IMR-90 (cell line): ENCODE data around the gene IGSF9B. TPM values are rescaled to one million over a fixed set of nuclear protein-coding genes. Genes with fewer than 3 reads are reported as not detected.

ENCODE experiments used
- ATAC-seq: fragments of 200-7000 bp; cut with Tn5 transposase; 2 replicates; pipeline ENCODE4 v1.9.1; 2020; ENCODE audit warnings: low read depth, mild to moderate bottlenecking, moderate library complexity
- BruUV-seq: library from RNA; stranded (reverse); fragments of 400-500 nt; replicated peaks from 2 replicates; lab custom pipeline; 2021; lab: Mats Ljungman, UMichigan
- CTCF ChIA-PET: fragments of 300-600 bp; formaldehyde crosslinking; extraction: SDS; loops from one replicate; lab custom pipeline; 2021; ENCODE audit warnings: antibody characterized with exemption; lab: Yijun Ruan, JAX
- POLR2A ChIA-PET: fragments of 300-600 bp; sonication (Branson Sonifier 250); formaldehyde crosslinking; loops from one replicate; lab custom pipeline; 2022; ENCODE audit warnings: antibody characterized with exemption; ENCODE audit not compliant: unreplicated experiment; lab: Charles Lee
- DNase-seq: peaks from one replicate; pipeline ENCODE4 v3.0.0; 2013
- H2AFZ ChIP-seq: replicated peaks from 2 replicates; pipeline ENCODE3; 2013; ENCODE audit warnings: low read length, mild to moderate bottlenecking; ENCODE audit not compliant: poor library complexity
- H2AK5ac ChIP-seq: 2 replicates; pipeline ENCODE4 v1.6.1; 2013; ENCODE audit warnings: low read depth, low read length, inconsistent platforms
- H2AK9ac ChIP-seq: replicated peaks from 2 replicates; pipeline ENCODE3; 2013; ENCODE audit warnings: mild to moderate bottlenecking, low read depth, low read length, moderate library complexity; ENCODE audit not compliant: poor library complexity
- H2BK120ac ChIP-seq: 2 replicates; pipeline ENCODE4 v1.6.1; 2013; ENCODE audit warnings: low read depth, low read length, inconsistent platforms
- H2BK15ac ChIP-seq: 3 replicates; pipeline ENCODE4 v1.6.1; 2013; ENCODE audit warnings: low read depth, low read length, inconsistent platforms
- H2BK20ac ChIP-seq: 2 replicates; pipeline ENCODE4 v1.6.1; 2013; ENCODE audit warnings: low read depth, mild to moderate bottlenecking, inconsistent platforms, low read length, moderate library complexity
- H2BK5ac ChIP-seq: 2 replicates; pipeline ENCODE4 v1.6.1; 2013; ENCODE audit warnings: mild to moderate bottlenecking, low read depth, low read length, inconsistent platforms; ENCODE audit not compliant: poor library complexity, severe bottlenecking
- H3K14ac ChIP-seq: replicated peaks from 2 replicates; pipeline ENCODE4 v1.6.1; 2013; ENCODE audit warnings: low read depth, low read length, inconsistent platforms
- H3K18ac ChIP-seq: 2 replicates; pipeline ENCODE4 v1.6.1; 2013; ENCODE audit warnings: low read depth, low read length, control low read depth
- H3K23ac ChIP-seq: 2 replicates; pipeline ENCODE4 v1.6.1; 2013; ENCODE audit warnings: low read depth, low read length, inconsistent platforms
- H3K27ac ChIP-seq: 2 replicates; pipeline ENCODE4 v1.5.1; 2013; ENCODE audit warnings: mild to moderate bottlenecking, control low read depth, low read length; ENCODE audit not compliant: insufficient read depth
- H3K27me3 ChIP-seq: 2 replicates; pipeline ENCODE4 v1.6.1; 2013; ENCODE audit warnings: low read length; ENCODE audit not compliant: control insufficient read depth, insufficient read depth
- H3K36me3 ChIP-seq: 2 replicates; pipeline ENCODE4 v1.6.1; 2013; ENCODE audit warnings: low read length, mixed read lengths; ENCODE audit not compliant: control insufficient read depth, insufficient read depth
- H3K4ac ChIP-seq: 2 replicates; pipeline ENCODE4 v1.6.1; 2013; ENCODE audit warnings: low read depth, low read length, inconsistent platforms
- H3K4me1 ChIP-seq: 2 replicates; pipeline ENCODE4 v1.6.1; 2013; ENCODE audit warnings: low read length, mixed read lengths; ENCODE audit not compliant: control insufficient read depth, insufficient read depth
- H3K4me2 ChIP-seq: 2 replicates; pipeline ENCODE4 v1.6.1; 2013; ENCODE audit warnings: low read depth, mild to moderate bottlenecking, control low read depth, low read length, moderate library complexity
- H3K4me3 ChIP-seq: 2 replicates; pipeline ENCODE4 v1.5.1; 2013; ENCODE audit warnings: low read depth, mild to moderate bottlenecking, control low read depth, low read length, moderate library complexity; ENCODE audit not compliant: insufficient read depth
- H3K56ac ChIP-seq: 2 replicates; pipeline ENCODE4 v1.6.1; 2013; ENCODE audit warnings: low read length, inconsistent platforms; ENCODE audit not compliant: insufficient read depth; ENCODE audit errors: extremely low read depth
- H3K79me1 ChIP-seq, 2 experiments: 2 replicates each; pipeline ENCODE4 v1.6.1; 2013; ENCODE audit warnings: low read length in 2 of 2, inconsistent platforms in 1 of 2, low read depth in 1 of 2
- H3K9ac ChIP-seq: 2 replicates; pipeline ENCODE4 v1.6.1; 2013; ENCODE audit warnings: low read depth, low read length, control low read depth
- H3K9me1 ChIP-seq: 2 replicates; pipeline ENCODE4 v1.6.1; 2013; ENCODE audit warnings: low read length, inconsistent platforms; ENCODE audit not compliant: insufficient read depth
- H3K9me3 ChIP-seq: 2 replicates; pipeline ENCODE4 v1.6.1; 2013; ENCODE audit warnings: low read length; ENCODE audit not compliant: control insufficient read depth, insufficient read depth
- H4K20me1 ChIP-seq: 2 replicates; pipeline ENCODE4 v1.6.1; 2013; ENCODE audit warnings: low read length, inconsistent platforms; ENCODE audit not compliant: insufficient read depth
- H4K5ac ChIP-seq: 2 replicates; pipeline ENCODE4 v1.6.1; 2013; ENCODE audit warnings: mild to moderate bottlenecking, low read depth, low read length, control low read depth
- H4K8ac ChIP-seq, 2 experiments: 2 replicates each; pipeline ENCODE4 v1.6.1; 2013; ENCODE audit warnings: low read depth in 2 of 2, low read length in 2 of 2, control low read depth in 1 of 2, inconsistent platforms in 1 of 2
- H4K91ac ChIP-seq: 2 replicates; pipeline ENCODE4 v1.6.1; 2013; ENCODE audit warnings: low read depth, low read length, inconsistent platforms; ENCODE audit not compliant: insufficient read depth
- BHLHE40 ChIP-seq: fragments of 150-350 bp; IDR thresholded peaks from 2 replicates; pipeline ENCODE4 v1.6.1; 2016; ENCODE audit warnings: mild to moderate bottlenecking, low read depth, low read length
- CEBPB ChIP-seq: IDR thresholded peaks from 2 replicates; pipeline ENCODE4 v1.6.1; 2012; ENCODE audit warnings: low read depth, low read length, improper control_type of control experiment
- CHD1 ChIP-seq: IDR thresholded peaks from 2 replicates; pipeline ENCODE4 v1.6.1; 2012; ENCODE audit warnings: low read depth, low read length, improper control_type of control experiment
- CTCF ChIP-seq: conservative IDR thresholded peaks from 2 replicates; pipeline ENCODE4 v1.5.1; 2012; ENCODE audit warnings: mild to moderate bottlenecking, low read depth, low read length, improper control_type of control experiment
- FOS ChIP-seq: fragments of 150-350 bp; IDR thresholded peaks from 2 replicates; pipeline ENCODE4 v1.6.1; 2016; ENCODE audit warnings: low read depth, low read length
- MAFK ChIP-seq: IDR thresholded peaks from 2 replicates; pipeline ENCODE4 v1.6.1; 2012; ENCODE audit warnings: low read depth, low read length, improper control_type of control experiment
- MAZ ChIP-seq: IDR thresholded peaks from 2 replicates; pipeline ENCODE4 v1.6.1; 2012; ENCODE audit warnings: low read depth, mild to moderate bottlenecking, low read length, improper control_type of control experiment, moderate library complexity, borderline replicate concordance
- MXI1 ChIP-seq: IDR thresholded peaks from 2 replicates; pipeline ENCODE4 v1.6.1; 2012; ENCODE audit warnings: low read depth, mild to moderate bottlenecking, low read length, moderate library complexity, borderline replicate concordance
- NFE2L2 ChIP-seq: fragments of 150-350 bp; IDR thresholded peaks from 2 replicates; pipeline ENCODE4 v1.6.1; 2016; ENCODE audit warnings: low read depth, mild to moderate bottlenecking, low read length
- POLR2A ChIP-seq: IDR thresholded peaks from 2 replicates; pipeline ENCODE4 v1.6.1; 2012; ENCODE audit warnings: mild to moderate bottlenecking, low read depth, low read length
- RAD21 ChIP-seq: IDR thresholded peaks from 2 replicates; pipeline ENCODE4 v1.6.1; 2012; ENCODE audit warnings: low read length, improper control_type of control experiment
- RCOR1 ChIP-seq: IDR thresholded peaks from 2 replicates; pipeline ENCODE4 v1.6.1; 2012; ENCODE audit warnings: mild to moderate bottlenecking, low read length, improper control_type of control experiment; ENCODE audit not compliant: insufficient replicate concordance
- RFX5 ChIP-seq: IDR thresholded peaks from 2 replicates; pipeline ENCODE4 v1.8.0; 2012; ENCODE audit warnings: low read depth, mild to moderate bottlenecking, low read length, moderate library complexity
- SMC3 ChIP-seq: fragments of 150-350 bp; IDR thresholded peaks from 2 replicates; pipeline ENCODE4 v1.6.1; 2016; ENCODE audit warnings: low read depth, mild to moderate bottlenecking, antibody characterized with exemption, low read length, moderate library complexity
- USF2 ChIP-seq: fragments of 150-350 bp; IDR thresholded peaks from 2 replicates; pipeline ENCODE4 v1.6.1; 2017; ENCODE audit warnings: mild to moderate bottlenecking, antibody characterized with exemption, low read length, low read depth
- WGBS, 2 experiments: methylation state at CpG; one replicate each; pipeline versions ENCODE4 v1.1.5 to v1.1.7; 2013; ENCODE audit warnings: missing lambda C conversion rate in 2 of 2; ENCODE audit not compliant: insufficient read length in 1 of 2; ENCODE audit errors: extremely low coverage in 2 of 2; 5-methylcytosine and 5-hydroxymethylcytosine counted together
- dilution Hi-C: fragments of 300-500 bp; cut with HindIII; formaldehyde crosslinking; loops from one replicate; pipeline ENCODE4 v1.14.3; 2018; ENCODE audit warnings: low sequenced_read_pairs; ENCODE audit not compliant: unreplicated experiment
- in situ Hi-C: fragments of 300-500 bp; cut with MboI; formaldehyde crosslinking; loops from 3 replicates; pipeline ENCODE4 v1.14.3; 2019; ENCODE audit warnings: low sequenced_read_pairs, inconsistent platforms, mixed read lengths
- intact Hi-C: fragments of 100-400 bp; cut with micrococcal nuclease; formaldehyde crosslinking; loops from 2 replicates; pipeline ENCODE4 v1.10.0; 2022
- polyA plus RNA-seq, 3 experiments: library from polyadenylated mRNA; depleted of rRNA; stranded (reverse); fragments of >200 nt; gene quantifications; 2 replicates each; pipeline ENCODE4 v1.2.3, GENCODE V29; 2012; ENCODE audit warnings: low replicate concordance in 1 of 3
- total RNA-seq: library from RNA; depleted of rRNA; stranded (reverse); fragments of >200 nt; gene quantifications from 2 replicates; pipeline ENCODE4 v1.2.3, GENCODE V29; 2012

Gene IGSF9B
- total and polyA plus RNA-seq, 2 of the 4 experiments (the other 2 are of a cell fraction): under 0.01 to 0.10 TPM

DNA sequence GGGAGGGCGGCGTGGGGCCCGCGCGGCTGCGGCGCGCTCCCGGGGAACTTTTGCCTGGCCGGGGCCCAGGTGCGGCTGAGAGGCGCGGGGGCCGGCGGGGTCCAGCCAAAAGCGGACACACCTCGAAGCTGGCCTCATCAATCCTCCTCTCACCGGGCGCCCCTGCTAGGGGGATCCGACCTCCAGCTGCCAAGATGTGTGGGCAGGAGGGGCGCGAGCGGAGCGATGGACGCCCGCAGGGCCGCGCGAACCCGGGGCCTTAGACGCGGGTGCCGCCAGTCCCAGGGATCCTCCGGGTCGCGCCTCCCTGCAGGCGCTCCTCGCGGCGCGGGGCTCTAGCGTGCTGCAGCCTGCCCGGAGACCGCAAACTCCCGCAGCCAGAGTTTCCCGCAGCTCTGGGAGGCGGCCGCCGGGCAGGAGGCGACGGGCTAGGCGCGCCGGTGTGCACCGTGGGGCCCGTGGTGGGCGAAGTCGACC is 785 bp downstream of the IGSF9B start:
- H3K23ac ChIP-seq: no peak overlapping the region
- BruUV-seq: no TSS peak
- H2AK5ac ChIP-seq: no peak overlapping the region
- H4K5ac ChIP-seq: no peak overlapping the region
- dilution Hi-C loops (no loop called here), in situ Hi-C loops (no loop called here), intact Hi-C loops (no loop called here)
- H3K56ac ChIP-seq: no peak overlapping the region
- no peak overlapping the region for H2AFZ ChIP-seq
- no peak overlapping the region for H3K14ac ChIP-seq
- ChIA-PET CTCF (no interaction called here), POLR2A (no interaction called here)
- H4K91ac ChIP-seq: no peak overlapping the region
- no peak overlapping the region for H3K9ac ChIP-seq
- H3K9me1 ChIP-seq: no peaks in the 10 kb centered on the region
- no peak overlapping the region for H2BK5ac ChIP-seq
- peaks cover 2% of the 10 kb centered on the region; the same call in 1 of the 2 replicates for H3K4me1 ChIP-seq
- H4K8ac ChIP-seq: no peak overlapping the region
- H2BK120ac ChIP-seq: no peak overlapping the region
- WGBS, 2 experiments: 1% methylated on average over 31 of the region's 58 CpGs; no CpG with 5 or more reads in 1 of the 2 experiments
- ATAC-seq (no peak), DNase-seq (no peak)
- no peak overlapping the region for H2BK20ac ChIP-seq
- peaks cover 55% of the 10 kb centered on the region for H3K27me3 ChIP-seq
- no peak overlapping the region for H2BK15ac ChIP-seq
- no peak overlapping the region for H3K4me2 ChIP-seq
- H3K18ac ChIP-seq: no peak overlapping the region
- no peak overlapping the region for H3K4me3 ChIP-seq
- H4K20me1 ChIP-seq: no peaks in the 10 kb centered on the region
- no peaks in the 10 kb centered on the region for H3K36me3 ChIP-seq
- H3K4ac ChIP-seq: no peak overlapping the region
- H2AK9ac ChIP-seq: no peak overlapping the region
- TF ChIP-seq CEBPB (no peak), POLR2A (no peak), CHD1 (no peak), SMC3 (no peak), RFX5 (no peak), MAFK (no peak), BHLHE40 (no peak), RCOR1 (no peak), RAD21 (no peak), MXI1 (no peak), CTCF (no peak), NFE2L2 (no peak), MAZ (no peak), FOS (no peak), USF2 (no peak)
- H3K79me1 ChIP-seq: no peaks in the 10 kb centered on the region
- H3K27ac ChIP-seq: no peak overlapping the region
- H3K9me3 ChIP-seq: no peaks in the 10 kb centered on the region
